NT2/D1 (cell line): ENCODE measurements around the gene PRSS38.

Experiments
- DNase-seq: peaks from one replicate; pipeline ENCODE4 v3.0.0-alpha.2; 2011; ENCODE audit warnings: low read depth, low spot score
- H3K27me3 ChIP-seq: 2 replicates; pipeline ENCODE4 v1.6.0; 2011; ENCODE audit warnings: mild to moderate bottlenecking; ENCODE audit not compliant: insufficient read length, insufficient read depth
- H3K36me3 ChIP-seq: 2 replicates; pipeline ENCODE4 v1.6.1; 2011; ENCODE audit warnings: mild to moderate bottlenecking, low read length, mixed read lengths; ENCODE audit not compliant: insufficient read depth, insufficient read length
- H3K4me1 ChIP-seq: 2 replicates; pipeline ENCODE4 v1.5.1; 2011; ENCODE audit not compliant: insufficient read depth, insufficient read length
- H3K4me3 ChIP-seq: 2 replicates; pipeline ENCODE4 v1.5.1; 2011; ENCODE audit warnings: low read depth; ENCODE audit not compliant: insufficient read length
- H3K9ac ChIP-seq: 2 replicates; pipeline ENCODE4 v1.6.0; 2011; ENCODE audit warnings: low read depth; ENCODE audit not compliant: insufficient read length
- H3K9me3 ChIP-seq: 2 replicates; pipeline ENCODE4 v1.5.1; 2011; ENCODE audit warnings: mild to moderate bottlenecking, low read length; ENCODE audit not compliant: insufficient read depth
- SUZ12 ChIP-seq: IDR thresholded peaks from 2 replicates; pipeline ENCODE4 v1.6.1; 2011; ENCODE audit not compliant: insufficient read length, insufficient read depth; ENCODE audit errors: extremely low read depth
- YY1 ChIP-seq: IDR thresholded peaks from 2 replicates; pipeline ENCODE4 v1.6.1; 2011; ENCODE audit not compliant: insufficient read length, insufficient read depth
- ZNF274 ChIP-seq: IDR thresholded peaks from 2 replicates; pipeline ENCODE4 v1.6.1; 2011; ENCODE audit warnings: mild to moderate bottlenecking, low read depth, low read length

The PRSS38 gene

DNA sequence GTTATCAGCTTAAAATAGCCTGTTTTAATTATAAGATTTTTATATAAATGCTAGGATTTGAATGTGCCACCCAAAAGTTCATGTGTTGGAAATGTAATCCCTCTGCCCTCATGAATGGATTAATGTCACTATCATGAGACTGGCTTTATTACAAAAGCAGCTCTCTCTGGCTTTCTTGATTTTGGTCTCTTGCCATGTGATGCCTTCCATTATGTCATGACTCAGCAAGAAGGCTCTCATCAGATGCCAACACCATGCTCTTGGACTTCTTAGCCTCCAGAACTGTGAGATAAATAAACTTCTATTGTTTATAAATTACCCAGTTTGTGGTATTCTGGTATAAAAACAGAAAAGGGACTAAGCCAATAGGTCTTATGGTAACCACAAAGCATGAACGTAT, 6.9 kb upstream of the PRSS38 start:
- H3K4me3 ChIP-seq, result no peak overlapping the region
- DNase-seq, result no peak
- H3K36me3 ChIP-seq, result no peaks in the 10 kb centered on the region
- H3K9me3 ChIP-seq, result peaks cover 21% of the 10 kb centered on the region; the same call in 1 of the 2 replicates
- H3K27me3 ChIP-seq, result no peaks in the 10 kb centered on the region
- H3K4me1 ChIP-seq, result no peaks in the 10 kb centered on the region
- no peak overlapping the region for H3K9ac ChIP-seq
- TF ChIP-seq ZNF274 (no peak), YY1 (no peak), SUZ12 (no peak)

DNA sequence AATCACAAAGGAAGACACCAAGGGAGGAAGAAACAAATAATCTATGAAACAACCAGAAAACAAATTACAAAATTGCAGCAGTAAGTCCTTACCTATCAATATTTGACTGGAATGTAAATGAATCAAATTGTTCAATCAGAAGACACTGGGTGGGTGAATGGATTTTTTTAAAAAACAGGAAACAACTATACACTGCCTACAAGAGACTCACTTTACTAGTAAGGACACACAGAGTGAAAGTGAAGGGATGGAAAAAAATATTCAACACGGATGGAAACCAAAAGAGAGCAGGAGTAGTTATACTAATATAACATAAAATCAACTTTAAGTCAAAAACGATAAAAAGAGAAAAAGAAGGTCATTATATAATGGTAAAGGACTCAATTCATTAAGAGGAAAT, 6.4 kb upstream of the PRSS38 start:
- DNase-seq, result no peak
- H3K27me3 ChIP-seq, result no peaks in the 10 kb centered on the region
- H3K4me3 ChIP-seq, result no peak overlapping the region
- no peaks in the 10 kb centered on the region for H3K36me3 ChIP-seq
- no peak overlapping the region for H3K9ac ChIP-seq
- H3K9me3 ChIP-seq, result peaks cover 26% of the 10 kb centered on the region; the same call in 1 of the 2 replicates
- no peaks in the 10 kb centered on the region for H3K4me1 ChIP-seq
- TF ChIP-seq ZNF274 (no peak), SUZ12 (no peak), YY1 (no peak)

DNA sequence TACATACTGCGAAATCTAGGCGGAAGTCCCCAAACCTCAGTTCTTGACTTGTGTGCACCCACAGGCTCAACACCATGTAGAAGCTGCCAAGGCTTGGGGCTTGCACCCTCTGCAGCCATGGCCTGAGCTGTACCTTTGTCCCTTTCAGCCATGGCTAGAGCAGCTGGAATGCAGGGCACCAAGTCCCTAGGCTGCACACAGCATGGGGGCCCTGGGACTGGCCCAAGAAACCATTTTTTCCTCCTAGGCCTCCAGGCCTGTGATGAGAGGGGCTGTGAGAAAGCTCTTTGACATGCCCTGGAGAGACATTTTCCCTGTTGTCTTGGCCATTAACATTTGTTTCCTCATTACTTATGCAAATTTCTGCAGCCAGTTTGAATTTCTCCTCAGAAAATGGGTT, 1.5 kb upstream of the PRSS38 start:
- Histone ChIP-seq H3K4me3 (no peak overlapping the region), H3K9me3 (peaks cover 43% of the 10 kb centered on the region; the same call in 1 of the 2 replicates), H3K4me1 (peaks cover 5% of the 10 kb centered on the region), H3K36me3 (no peaks in the 10 kb centered on the region), H3K27me3 (no peaks in the 10 kb centered on the region), H3K9ac (no peak overlapping the region)
- no peak for TF ChIP-seq YY1
- DNase-seq, result no peak

DNA sequence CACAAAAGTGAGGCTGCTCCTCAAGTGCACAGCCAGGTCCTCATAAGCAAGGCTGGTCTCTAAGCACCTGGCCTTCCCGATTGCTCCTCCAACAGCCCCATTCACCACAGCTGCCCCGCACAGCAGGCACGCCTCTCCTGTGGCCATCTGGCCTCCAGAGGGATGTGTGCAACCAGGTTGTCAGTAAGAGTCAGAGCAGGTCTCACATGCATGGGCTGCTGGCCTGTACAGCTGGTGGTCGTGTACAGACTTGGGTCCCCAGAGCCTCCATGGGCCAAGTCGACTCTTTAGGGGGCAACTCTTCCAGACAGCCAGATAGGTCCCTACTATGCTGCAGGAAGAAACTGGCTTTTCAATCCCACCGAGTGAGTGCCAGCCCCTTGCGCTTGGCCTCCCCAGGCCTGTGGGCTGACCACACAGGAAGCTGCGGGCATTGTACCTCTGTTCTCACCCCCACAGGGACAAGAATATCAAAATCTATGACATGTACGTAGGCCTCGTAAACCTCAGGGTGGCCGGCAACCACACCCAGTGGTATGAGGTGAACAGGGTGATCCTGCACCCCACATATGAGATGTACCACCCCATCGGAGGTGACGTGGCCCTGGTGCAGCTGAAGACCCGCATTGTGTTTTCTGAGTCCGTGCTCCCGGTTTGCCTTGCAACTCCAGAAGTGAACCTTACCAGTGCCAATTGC, 1.4 kb downstream of the PRSS38 start:
- no peak for DNase-seq
- no peak overlapping the region for H3K9ac ChIP-seq
- peaks cover 35% of the 10 kb centered on the region; the same call in 1 of the 2 replicates for H3K9me3 ChIP-seq
- no peak for TF ChIP-seq SUZ12
- no peak for TF ChIP-seq YY1
- no peak for TF ChIP-seq ZNF274
- no peaks in the 10 kb centered on the region for H3K27me3 ChIP-seq
- no peaks in the 10 kb centered on the region for H3K36me3 ChIP-seq
- peaks cover 5% of the 10 kb centered on the region for H3K4me1 ChIP-seq
- no peak overlapping the region for H3K4me3 ChIP-seq

DNA sequence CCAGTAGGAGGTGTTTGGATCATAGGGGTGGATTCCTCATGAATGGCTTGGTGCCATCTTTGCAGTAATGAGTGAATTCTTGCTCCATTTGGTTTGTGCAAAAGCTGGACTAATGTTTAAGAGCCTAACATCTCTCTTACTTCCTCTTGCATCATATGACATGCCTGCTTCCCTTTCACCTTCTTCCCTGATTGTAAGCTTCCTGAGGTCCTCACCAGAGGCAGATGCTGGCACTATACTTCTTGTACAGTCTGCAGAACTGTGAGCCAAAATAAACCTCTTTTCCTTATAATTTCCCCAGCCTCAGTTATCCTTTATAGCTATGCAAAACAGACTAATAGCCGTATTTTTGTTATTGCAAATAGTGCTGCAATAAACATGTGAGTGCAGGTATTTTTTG, 8.1 kb downstream of the PRSS38 start:
- Histone ChIP-seq H3K9ac (no peak overlapping the region), H3K4me1 (no peaks in the 10 kb centered on the region), H3K4me3 (no peak overlapping the region), H3K9me3 (peaks cover 17% of the 10 kb centered on the region), H3K27me3 (no peaks in the 10 kb centered on the region), H3K36me3 (no peaks in the 10 kb centered on the region)
- DNase-seq, result no peak
- no peak for TF ChIP-seq YY1
- TF ChIP-seq ZNF274, result no peak
- TF ChIP-seq SUZ12, result no peak

DNA sequence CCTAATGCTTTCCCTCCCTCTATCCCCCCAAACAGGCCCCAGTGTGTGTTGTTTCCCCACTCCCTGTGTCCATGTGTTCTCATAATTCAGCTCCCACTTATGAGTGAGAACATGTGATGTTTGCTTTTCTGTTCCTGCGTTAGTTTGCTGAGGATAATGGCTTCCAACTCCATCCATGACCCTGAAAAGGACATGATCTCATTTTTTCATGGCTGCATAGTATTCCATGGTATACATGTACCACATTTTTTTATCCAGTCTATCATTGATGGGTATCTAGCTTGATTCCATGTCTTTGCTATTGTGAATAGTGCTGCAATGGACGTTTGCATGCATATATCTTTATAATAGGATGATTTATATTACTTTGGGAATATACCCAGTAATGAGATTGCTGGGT, 8.7 kb downstream of the PRSS38 start:
- no peaks in the 10 kb centered on the region for H3K27me3 ChIP-seq

DNA sequence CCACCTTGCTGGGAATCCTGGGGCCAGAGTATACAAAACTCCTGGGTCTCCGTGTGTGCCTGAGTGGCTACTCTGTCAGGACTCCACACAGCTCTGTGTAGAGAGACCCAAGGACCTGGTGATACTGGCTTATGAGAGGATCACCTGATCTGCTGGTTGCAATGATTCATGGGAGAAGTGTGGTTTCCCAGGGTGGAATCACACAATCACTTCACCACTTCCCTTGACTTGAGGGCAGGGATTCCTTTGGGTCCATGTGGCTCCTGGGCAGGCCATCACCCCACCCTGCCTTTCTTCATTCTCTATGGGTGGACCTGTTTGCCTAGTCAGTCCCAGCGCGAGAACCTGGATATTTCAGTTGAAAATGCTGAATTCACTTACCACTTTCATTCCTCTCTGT, 13.3 kb downstream of the PRSS38 start:
- Histone ChIP-seq H3K9ac (no peak overlapping the region), H3K36me3 (no peaks in the 10 kb centered on the region), H3K4me3 (no peak overlapping the region), H3K9me3 (peaks cover 14% of the 10 kb centered on the region), H3K27me3 (no peaks in the 10 kb centered on the region), H3K4me1 (no peaks in the 10 kb centered on the region)
- no peak for DNase-seq
- no peak for TF ChIP-seq SUZ12

More for the DNA sequence above, 8.7 kb downstream of the PRSS38 start:
- Histone ChIP-seq H3K9me3 (peaks cover 19% of the 10 kb centered on the region), H3K9ac (no peak overlapping the region), H3K36me3 (no peaks in the 10 kb centered on the region), H3K4me3 (no peak overlapping the region), H3K4me1 (no peaks in the 10 kb centered on the region)
- TF ChIP-seq YY1, result no peak
- no peak for TF ChIP-seq ZNF274
- TF ChIP-seq SUZ12, result no peak
- no peak for DNase-seq
